HG03045 (cell line): ENCODE measurements around the gene KCNJ12.
"Not testable (repeated sequence)": the region's sequence is repeated elsewhere in the genome, so short reads cannot be mapped to it uniquely, and the experiment has no call there.

Experiments used
- ATAC-seq: cut with Tn5 transposase; IDR thresholded peaks from one replicate; pipeline ENCODE4 v1.9.1; 2021; ENCODE audit warnings: mild to moderate bottlenecking, moderate library complexity; ENCODE audit not compliant: unreplicated experiment

The KCNJ12 gene

DNA sequence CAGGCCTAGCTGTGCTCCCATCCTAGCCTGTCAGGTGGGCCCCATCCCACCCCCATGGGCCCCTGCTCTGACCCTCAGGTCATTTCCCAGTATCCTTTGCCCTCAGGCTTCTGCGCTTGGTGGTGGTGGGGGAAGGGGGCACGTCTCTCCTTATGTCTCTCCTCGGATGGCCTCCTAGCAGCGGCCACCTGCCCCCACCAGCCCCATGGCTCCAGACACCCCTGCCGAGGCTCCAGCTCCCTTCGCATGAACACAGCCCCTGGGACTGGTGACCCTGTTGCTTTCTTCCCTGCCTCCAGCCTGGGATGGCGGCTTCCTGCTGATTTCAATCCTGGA is 27.3 kb upstream of the KCNJ12 start:
- ATAC-seq = not testable (repeated sequence)

DNA sequence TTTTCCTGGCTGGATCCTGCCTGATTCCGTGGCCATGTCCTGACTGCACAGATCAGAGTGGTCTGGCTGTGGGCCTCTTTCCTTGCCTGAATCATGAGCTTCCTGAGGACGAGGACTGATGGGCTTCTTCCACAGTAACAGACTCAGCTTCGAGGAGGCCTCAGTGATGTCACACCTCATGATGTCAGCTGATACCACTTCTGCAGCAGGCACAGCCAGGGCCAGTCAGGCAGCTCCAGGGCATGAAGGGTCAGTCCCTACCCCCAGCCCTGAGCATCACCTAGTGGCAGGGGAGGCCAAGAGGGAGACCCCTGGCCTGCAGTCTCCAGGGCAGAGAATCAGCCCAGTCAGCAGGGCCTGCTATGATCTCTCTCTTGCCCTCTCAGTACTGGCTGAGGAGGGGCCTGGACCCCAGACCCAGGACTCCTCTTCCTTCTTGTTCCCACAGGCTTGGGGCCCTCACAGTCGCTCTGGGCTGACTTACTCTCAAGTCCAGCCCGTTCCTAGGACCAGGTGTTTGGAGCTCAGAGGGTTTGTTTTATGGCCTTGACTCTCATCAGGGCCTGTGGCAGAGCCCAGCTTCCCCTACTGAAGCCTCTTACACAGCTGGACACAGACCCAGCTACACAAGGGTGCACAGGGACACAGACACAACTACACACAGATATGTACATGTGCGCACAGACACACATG is 26.7 kb upstream of the KCNJ12 start:
- ATAC-seq = not testable (repeated sequence)

DNA sequence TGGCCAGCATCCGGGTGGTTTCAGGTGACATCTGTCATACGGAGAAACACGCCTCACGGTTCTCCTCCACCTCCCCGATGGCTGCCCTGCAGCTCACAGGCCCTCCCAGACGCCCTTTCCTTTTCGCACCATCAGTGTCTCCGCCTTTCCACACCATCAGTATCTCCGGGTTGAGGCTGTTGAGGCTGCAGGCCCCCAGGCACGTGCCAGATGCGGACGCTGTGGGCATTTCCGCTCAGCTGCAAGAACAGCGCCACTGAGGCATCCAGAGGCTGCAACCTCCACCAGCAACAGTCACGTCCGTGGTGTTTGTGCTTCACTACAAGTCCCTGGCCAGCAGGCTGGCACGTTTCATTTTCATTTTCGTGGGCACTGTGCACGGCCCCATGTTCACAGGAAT is 25.7 kb upstream of the KCNJ12 start:
- not testable (repeated sequence) for ATAC-seq

DNA sequence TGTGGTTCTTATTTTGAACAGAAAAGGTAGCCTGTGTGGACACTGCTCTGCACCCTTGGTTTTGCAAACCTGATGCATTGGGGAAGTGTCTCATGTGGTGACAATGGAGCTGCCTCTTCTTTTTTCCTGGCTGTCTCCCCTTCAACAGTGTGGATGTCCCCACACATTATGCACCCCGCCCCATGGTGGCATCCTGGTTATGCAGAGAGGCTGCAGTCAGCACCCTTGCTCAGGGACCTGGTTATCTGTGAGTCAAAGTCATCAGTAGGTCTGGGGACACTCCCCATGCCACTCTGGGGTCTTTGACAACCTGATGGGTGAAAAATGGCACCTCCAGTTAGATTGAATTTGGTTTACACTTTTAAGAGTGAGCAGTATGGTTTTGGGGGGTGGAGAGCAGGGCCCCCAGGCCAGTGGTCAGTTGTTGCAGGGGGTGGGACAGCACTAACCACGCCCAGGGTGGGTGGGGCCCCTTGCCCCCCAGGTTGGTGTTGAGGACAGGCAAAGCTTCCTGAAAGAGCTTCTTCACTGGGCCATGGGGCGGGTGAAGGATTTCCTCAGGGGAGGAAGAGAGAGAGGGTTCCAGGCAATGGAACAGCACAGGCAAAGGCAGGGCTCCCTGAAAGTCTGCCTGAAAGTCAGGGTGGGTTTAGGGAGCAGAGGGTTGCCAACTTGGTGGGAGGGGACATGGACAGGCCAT is 24.6 kb upstream of the KCNJ12 start:
- ATAC-seq = no peak

DNA sequence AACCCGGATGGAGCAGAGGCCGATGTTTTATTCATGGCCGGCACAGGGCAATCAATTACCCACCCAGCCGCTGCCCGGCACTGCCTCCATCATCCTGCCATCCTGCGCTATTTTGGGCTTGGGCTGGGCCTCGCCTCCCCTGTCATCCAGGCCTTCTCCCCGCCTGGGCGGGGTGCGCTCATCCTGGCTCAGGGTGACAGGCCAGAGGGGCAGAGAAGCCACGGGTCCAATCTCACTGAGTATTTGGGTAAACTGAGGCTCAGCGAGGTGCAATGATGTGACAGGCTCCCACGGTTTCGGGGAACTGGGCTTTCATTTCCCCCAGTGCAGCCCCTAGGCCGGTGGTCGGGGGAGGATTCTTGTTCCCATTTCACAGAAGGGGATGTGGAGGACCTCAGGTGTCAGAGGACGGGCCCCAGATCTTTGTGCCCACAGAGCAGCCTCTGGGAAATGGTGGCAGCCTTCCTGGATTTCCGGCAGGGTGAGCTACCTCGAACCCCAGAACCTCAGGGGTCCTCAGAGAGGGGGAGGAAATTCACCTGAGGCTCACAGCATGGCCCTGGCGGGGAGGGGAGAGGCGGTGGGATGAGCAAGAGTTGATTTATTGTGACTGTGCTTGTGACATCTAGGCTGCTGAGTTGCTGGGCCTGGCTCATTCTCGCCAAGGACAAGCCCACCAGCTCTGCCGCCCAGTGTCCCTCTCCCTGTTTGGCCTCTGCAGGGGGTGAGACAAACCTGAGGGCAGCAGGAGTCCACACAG is 23.8 kb upstream of the KCNJ12 start:
- ATAC-seq = no peak

DNA sequence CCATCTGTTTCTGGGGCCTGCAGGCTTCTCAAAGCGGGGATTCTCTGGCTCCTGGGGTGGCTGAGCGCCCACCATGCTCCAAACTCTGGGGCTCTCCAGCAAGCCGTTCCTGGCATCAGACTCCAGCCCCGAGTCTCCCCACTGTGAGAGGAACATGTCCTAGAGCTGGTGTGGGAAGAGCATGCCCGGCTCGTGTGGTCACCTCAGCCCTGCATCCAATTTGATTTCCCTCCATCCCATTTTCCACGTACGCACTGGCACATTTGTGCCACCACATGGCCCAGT is 23.2 kb upstream of the KCNJ12 start:
- ATAC-seq = no peak

DNA sequence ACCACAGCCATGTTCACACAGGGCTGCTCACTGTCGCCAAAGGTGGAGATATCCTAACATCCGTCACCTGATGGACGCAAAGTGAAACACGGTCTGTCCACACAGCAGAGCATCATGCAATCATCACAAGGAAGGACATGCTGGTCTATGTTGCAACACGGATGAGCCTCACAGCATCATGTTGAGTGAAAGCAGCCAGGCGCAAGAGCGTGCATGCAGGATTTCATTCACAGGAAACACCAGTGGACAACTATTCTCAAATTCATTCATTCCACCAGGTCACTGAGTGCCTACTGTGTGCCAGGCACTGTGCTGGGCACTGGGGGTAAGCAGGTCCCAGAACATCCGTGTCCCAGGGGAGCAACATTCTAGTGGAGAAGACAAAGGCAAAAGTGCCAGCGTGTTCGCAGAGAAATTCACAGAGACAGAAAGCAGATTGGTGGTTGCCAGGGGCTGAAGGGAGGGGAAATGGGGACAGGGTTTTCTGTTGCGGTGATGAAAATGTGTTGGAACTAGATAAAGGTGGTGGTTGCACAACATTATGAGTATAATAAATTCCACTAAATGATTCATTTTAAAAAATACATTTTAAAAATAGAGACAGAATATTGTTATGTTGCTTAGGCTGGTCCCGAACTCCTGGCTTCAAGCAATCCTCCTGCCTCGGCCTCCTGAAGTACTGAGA is 22.7 kb upstream of the KCNJ12 start:
- ATAC-seq = no peak

DNA sequence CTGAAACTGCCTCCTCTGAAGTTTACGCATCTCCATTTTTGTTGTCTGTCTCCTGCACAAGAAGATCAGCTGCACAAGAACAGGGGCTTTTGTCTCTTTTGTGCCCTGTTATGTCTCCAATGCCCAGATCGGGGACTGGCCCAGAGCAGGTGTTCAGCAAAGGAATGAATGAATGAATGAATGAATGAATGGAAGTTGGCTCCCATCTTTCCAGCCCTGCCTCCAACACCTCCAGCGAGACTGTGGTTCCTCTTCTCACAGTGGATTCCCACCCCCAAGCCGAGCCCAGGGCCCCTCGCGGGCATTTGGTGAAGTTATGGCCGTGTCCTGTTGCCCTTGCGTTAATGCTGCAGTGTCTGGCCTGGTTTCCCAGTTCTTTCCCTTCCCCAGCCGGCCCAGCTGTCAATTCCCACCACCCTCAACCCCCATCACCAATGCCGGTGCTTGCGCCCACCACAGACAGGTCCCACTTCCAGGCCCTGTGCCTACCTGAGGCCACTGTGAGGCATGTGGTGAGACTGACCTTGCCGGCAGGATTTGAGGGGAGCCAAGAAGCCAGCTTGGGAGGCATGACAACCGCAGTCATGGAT is 21.3 kb upstream of the KCNJ12 start:
- no peak for ATAC-seq

DNA sequence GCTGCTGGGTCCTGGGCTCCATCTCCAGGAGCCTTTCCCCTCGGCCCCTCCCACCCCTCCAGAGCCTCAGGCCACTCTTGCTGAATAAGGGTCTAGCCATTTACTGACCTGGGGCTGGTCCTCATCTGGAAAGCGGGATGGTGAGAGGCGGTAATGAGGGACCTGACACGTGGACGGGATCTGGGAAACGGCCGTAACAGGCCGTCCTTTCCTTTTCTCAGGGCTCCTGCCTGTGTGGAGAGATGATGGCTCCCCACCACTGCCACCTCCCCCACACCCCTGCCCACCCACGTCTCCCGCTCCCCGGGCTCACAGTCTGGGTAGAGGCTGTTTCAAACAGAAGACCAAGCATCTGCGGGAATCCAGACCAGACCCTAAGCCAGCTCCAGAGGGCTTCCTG is 20.6 kb upstream of the KCNJ12 start:
- no peak for ATAC-seq

DNA sequence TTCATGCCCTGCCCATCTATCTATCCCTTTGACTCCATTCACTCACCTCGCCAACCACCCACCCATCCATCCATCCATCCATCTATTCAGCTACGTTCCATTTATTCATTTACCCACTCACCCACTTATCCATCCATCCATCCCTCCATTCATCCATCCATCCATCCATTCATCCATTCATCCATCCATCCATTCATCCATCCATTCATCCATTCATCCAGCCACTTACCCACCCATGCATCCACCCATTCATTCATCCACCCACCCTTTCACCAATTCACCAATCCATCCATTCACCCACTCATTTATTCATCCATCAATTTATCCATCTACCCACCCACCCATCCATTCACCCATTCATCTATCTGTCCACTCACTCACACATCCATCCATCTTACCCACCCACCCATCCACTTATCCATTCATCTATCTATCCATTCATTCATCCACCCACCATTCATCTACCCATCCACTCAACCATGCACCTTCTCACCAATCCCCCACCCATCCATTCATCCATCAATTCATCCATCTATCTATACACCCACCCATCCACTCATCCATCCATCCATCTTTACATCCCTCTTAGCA is 19.5 kb upstream of the KCNJ12 start:
- ATAC-seq = no peak

DNA sequence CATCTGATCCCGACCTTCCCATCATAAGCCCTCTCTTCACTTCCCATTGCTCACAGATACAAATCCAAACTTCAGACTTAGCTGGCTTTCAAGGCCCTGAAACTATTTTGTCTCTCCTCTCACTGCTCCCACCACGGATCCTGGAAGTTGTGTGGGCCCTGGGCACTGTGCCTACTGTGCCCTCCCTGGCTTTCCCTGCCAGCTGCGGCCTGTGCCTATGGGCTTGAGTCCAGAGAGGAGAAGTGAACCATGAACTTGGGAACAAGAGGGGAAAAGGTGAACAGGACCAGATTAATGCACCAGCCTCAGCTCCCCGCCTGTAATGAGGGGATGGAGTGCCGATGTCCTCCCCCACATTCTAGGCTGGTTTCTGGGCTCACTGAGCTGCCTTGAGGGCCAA is 18.9 kb upstream of the KCNJ12 start:
- ATAC-seq = no peak

DNA sequence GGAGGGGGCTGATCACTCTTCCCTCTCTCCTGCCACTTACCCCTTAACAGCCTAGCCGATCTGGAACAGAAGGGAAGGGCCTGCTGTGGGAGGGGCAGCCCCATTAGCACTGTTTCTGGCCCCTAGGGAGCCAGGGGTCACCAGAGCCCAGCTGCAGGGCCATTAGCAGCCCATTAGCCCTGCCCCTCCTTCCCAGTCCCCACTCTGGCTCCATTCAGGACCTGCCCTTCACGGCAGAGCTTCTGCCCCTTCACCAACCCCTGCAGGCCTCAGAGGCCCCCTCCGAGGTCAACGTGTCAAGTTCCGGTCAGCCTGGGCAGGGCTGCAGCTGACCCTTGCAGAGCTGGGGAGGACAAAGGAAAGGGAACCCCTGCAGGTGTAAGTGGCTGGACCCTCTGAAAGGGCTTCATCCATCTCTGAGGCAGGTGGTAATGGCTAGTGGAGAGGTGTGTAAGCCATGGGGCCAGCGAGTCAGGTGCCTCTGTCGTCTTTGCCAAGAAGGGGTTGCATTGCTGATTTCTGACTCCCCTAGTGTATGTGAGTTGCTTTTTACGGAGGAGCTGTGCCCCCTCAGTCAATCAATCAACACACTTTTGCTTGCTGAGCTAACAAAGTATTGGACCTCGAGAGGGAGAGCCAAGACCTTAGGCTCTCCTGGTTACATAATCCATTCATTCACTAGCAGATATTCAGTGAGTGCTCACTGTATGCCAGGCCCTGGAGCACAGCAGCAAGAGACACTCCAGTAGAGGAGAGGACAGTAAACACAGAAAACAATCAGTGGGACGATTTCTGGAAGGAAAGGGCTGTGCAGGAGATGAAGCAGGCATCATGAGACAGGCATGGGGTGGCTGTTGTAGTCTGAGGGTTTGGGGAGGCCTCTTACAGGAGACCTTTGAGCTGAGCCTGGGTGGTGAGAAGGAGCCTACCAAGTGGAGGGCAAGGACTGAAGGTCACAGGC is 18.2 kb upstream of the KCNJ12 start:
- no peak for ATAC-seq

DNA sequence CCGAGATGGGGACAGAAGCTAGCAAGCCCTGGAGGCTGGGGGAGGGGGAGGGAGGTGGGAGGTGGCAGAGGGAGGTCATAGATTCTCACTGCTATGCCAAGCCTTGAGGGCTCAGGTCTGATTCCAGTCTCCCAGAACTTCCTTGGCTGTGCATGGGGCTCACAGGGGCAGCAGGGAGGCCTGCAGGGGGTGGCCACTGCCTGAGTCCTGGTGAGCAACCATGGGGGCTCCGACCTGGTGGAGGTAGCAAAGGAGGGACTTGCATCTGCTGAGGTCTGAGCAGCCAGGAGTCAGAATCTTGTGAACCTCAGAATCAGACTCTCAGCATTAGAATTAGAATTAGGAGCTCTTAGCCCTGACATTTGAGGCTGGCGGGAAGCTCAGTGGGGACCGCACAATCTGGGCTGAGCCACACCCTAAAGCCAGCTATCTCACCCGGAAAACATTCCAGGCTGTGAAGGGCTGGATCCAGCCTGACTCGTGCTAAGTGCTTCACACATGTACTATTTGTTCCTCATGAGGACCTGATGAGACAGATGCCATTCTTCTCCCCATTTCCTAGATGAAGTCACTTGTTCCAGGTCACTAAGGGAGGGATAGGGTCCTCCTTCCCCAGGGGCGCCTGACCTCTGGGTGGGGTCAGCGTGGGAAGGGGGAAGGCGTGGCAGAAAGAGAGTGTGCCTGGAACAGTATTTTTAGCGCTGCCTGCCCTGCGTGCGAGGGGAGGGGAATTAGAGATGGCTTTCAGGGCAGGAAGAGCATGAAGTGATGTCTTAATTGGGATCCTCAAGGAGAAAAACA is 17.3 kb upstream of the KCNJ12 start:
- ATAC-seq = no peak

DNA sequence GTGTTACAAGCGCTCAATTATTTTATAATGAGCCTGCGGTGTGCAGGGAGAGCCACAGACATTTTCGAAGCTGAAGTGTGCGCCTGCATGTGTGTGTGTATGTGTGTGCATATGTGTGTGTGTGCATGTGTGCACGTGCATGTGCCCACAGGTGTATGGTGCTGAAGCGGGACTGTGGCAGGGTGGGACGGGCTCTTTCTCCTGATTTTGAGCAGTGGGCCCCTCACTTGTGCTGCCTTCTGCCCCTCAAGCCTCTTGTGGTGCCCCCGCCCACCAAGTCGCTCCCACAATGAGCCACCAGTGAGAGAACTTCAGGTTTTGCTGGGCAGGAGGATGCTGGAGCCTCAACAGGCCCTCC is 16.7 kb upstream of the KCNJ12 start:
- ATAC-seq = no peak

DNA sequence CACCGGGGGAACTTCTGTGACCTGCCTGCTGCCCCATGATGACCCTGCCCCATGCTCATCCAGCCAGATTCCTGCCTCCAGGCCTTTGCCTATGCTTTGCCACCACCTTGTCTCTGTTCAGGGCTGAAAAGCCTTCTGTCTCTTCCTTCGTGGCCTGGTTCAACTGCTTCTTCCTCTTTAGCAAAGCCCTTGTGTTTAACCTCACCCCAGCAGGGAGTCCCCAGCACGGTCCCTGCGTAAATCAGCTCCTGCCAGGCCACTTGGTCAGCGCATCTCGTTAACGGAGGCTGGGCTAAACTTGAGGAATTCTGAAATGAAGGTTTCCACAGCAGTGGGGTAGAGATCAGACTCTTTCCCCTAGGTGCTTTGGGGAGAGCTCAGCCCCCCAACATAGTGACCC is 16.1 kb upstream of the KCNJ12 start:
- no peak for ATAC-seq

DNA sequence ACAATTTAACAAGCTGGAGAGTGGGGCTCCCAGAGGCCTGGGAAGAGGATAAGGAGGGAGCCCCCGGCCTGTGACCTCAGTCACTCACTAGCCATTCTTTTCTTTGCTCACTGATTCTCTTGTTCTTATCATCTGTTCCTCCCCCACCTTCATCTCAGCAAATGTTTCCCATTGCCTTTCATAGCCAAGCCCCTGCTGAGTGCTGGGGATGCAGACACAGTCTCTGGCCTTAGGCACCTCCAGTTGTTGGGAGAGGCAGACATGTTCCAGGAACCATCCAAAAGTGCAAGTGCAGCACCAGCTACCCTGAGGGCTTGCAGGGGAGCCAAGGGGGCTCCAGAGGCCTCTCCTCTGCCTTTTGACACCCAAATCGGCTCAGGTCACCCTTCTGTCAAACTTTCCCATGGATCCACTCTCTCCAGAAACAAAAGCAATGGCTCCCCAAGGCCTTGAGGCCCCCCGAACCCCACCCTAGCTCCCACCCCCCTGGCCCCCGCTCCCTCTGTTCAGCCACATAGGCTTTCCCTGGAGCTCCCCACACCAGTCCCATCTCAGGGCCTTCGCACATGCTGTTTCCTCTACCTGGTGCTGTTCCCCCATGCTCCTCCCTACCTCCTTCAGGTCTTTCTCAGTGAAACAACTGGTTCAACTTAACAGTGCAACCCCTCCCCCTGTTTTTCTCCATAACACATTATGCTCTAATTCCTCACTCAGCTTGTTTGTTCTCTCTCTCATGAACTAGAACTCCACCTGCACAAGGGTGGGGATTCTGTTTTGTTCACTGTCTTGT is 14.9 kb upstream of the KCNJ12 start:
- no peak for ATAC-seq

DNA sequence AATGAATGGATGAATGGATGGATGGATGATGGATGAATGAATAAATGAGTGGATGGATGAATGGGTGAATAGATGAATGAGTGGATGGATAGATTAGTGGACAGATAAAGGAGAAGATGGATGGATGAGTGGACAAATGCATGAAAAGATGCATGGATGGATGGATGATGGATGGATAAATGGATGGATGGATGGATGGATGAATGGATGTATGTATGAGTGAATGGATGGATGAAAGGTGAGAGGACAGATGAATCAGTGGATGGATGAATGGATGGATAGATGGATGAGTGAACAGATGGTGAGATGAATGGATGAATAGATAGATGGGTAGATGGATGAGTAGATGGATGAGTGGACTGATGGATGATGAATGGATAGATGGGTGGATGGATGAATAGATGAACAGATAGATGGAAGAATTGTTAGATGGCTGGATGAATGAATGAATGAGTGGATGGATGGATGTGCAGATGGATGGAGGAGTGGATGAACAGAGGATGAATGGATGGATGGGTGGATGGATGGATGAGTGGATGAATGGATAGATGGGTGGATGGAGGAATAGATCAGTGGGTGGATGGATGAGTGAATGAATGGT is 13.7 kb upstream of the KCNJ12 start:
- ATAC-seq = no peak
